SK-N-SH treated with all-trans-retinoic acid at 6 μM for 48 hours (cell line): ENCODE measurements around the gene PDLIM3.

Experiments
- ATAC-seq: fragments of 200-7000 bp; cut with Tn5 transposase; 3 replicates; pipeline ENCODE4 v1.9.1; 2020; ENCODE audit warnings: mild to moderate bottlenecking, moderate library complexity
- BACH2 ChIP-seq: fragments of 250-450 bp; sonication (Bioruptor Pico); IDR thresholded peaks from 2 replicates; pipeline ENCODE4 v1.9.0; 2021; ENCODE audit warnings: mild to moderate bottlenecking, borderline replicate concordance
- CSDC2 ChIP-seq: fragments of 250-450 bp; sonication (Bioruptor Pico); IDR thresholded peaks from 2 replicates; pipeline ENCODE4 v1.5.0; 2020; ENCODE audit warnings: mild to moderate bottlenecking, moderate library complexity
- ESRRG ChIP-seq: fragments of 250-450 bp; sonication (Bioruptor Pico); IDR thresholded peaks from 2 replicates; pipeline ENCODE4 v1.6.1; 2021; ENCODE audit warnings: mild to moderate bottlenecking
- GLIS3 ChIP-seq: fragments of 250-450 bp; sonication (Bioruptor Pico); IDR thresholded peaks from 2 replicates; pipeline ENCODE4 v1.5.0; 2020; ENCODE audit warnings: mild to moderate bottlenecking, moderate library complexity
- ISL1 ChIP-seq: fragments of 250-450 bp; sonication (Bioruptor Pico); IDR thresholded peaks from 2 replicates; pipeline ENCODE4 v2.1.2; 2022; ENCODE audit warnings: mild to moderate bottlenecking, moderate library complexity
- OSR1 ChIP-seq: fragments of 250-450 bp; sonication (Bioruptor Pico); IDR thresholded peaks from 2 replicates; pipeline ENCODE4 v1.8.0; 2022; ENCODE audit warnings: moderate library complexity, mild to moderate bottlenecking, inconsistent platforms
- PPARA ChIP-seq: fragments of 250-450 bp; sonication (Bioruptor Pico); IDR thresholded peaks from 2 replicates; pipeline ENCODE4 v1.5.0; 2020; ENCODE audit warnings: mild to moderate bottlenecking, borderline replicate concordance
- RARB ChIP-seq: fragments of 250-450 bp; sonication (Bioruptor Pico); IDR thresholded peaks from 2 replicates; pipeline ENCODE4 v1.8.0; 2021; ENCODE audit warnings: mild to moderate bottlenecking, moderate library complexity
- SNAI2 ChIP-seq: fragments of 250-450 bp; sonication (Bioruptor Pico); IDR thresholded peaks from 2 replicates; pipeline ENCODE4 v1.5.0; 2020; ENCODE audit warnings: mild to moderate bottlenecking, moderate library complexity
- TCF4 ChIP-seq: fragments of 250-450 bp; sonication (Bioruptor Pico); IDR thresholded peaks from 2 replicates; pipeline ENCODE4 v1.8.0; 2021; ENCODE audit warnings: mild to moderate bottlenecking, moderate library complexity, borderline replicate concordance
- TOX ChIP-seq: fragments of 250-450 bp; sonication (Bioruptor Pico); IDR thresholded peaks from 2 replicates; pipeline ENCODE4 v1.8.0; 2021; ENCODE audit warnings: mild to moderate bottlenecking, moderate library complexity, borderline replicate concordance
- ZC3H10 ChIP-seq: fragments of 250-450 bp; sonication (Bioruptor Pico); IDR thresholded peaks from 2 replicates; pipeline ENCODE4 v1.5.1; 2021; ENCODE audit warnings: mild to moderate bottlenecking, moderate library complexity
- ZFP3 ChIP-seq: fragments of 250-450 bp; sonication (Bioruptor Pico); IDR thresholded peaks from 2 replicates; pipeline ENCODE4 v1.5.0; 2020; ENCODE audit warnings: mild to moderate bottlenecking, moderate library complexity
- ZFP30 ChIP-seq: fragments of 450-650 bp; formaldehyde crosslinking; IDR thresholded peaks from 2 replicates; pipeline ENCODE4 v1.5.0; 2022; ENCODE audit warnings: mild to moderate bottlenecking, moderate library complexity
- ZNF565 ChIP-seq: fragments of 450-650 bp; formaldehyde crosslinking; conservative IDR thresholded peaks from 2 replicates; pipeline ENCODE4 v1.5.0; 2020; ENCODE audit warnings: low read depth, mild to moderate bottlenecking, moderate library complexity
- ZNF70 ChIP-seq: fragments of 450-650 bp; formaldehyde crosslinking; IDR thresholded peaks from 2 replicates; pipeline ENCODE4 v1.5.0; 2020; ENCODE audit warnings: mild to moderate bottlenecking, moderate library complexity
- ZNF8 ChIP-seq: fragments of 450-650 bp; formaldehyde crosslinking; IDR thresholded peaks from 2 replicates; pipeline ENCODE4 v1.5.0; 2020; ENCODE audit warnings: mild to moderate bottlenecking, moderate library complexity
- TF ChIP-seq, protein P1 (sequence below): fragments of 250-450 bp; sonication (Bioruptor Pico); IDR thresholded peaks from 2 replicates; pipeline ENCODE4 v1.5.1; 2021; ENCODE audit warnings: mild to moderate bottlenecking, moderate library complexity
- TF ChIP-seq, protein P2 (sequence below): fragments of 250-450 bp; sonication (Bioruptor Pico); IDR thresholded peaks from 2 replicates; pipeline ENCODE4 v1.8.0; 2020; ENCODE audit warnings: mild to moderate bottlenecking, moderate library complexity, borderline replicate concordance
- TF ChIP-seq, protein P3 (sequence below): fragments of 250-450 bp; sonication (Bioruptor Pico); IDR thresholded peaks from 2 replicates; pipeline ENCODE4 v1.5.0; 2020; ENCODE audit warnings: mild to moderate bottlenecking, moderate library complexity
- TF ChIP-seq, protein P4 (sequence below): fragments of 250-450 bp; sonication (Bioruptor Pico); IDR thresholded peaks from 2 replicates; pipeline ENCODE4 v1.5.1; 2020; ENCODE audit warnings: low read depth, mild to moderate bottlenecking, moderate library complexity
- TF ChIP-seq, protein P5 (sequence below): fragments of 250-450 bp; sonication (Bioruptor Pico); IDR thresholded peaks from 2 replicates; pipeline ENCODE4 v1.8.0; 2021; ENCODE audit warnings: low read depth, mild to moderate bottlenecking, moderate library complexity, borderline replicate concordance

PDLIM3 gene

DNA sequence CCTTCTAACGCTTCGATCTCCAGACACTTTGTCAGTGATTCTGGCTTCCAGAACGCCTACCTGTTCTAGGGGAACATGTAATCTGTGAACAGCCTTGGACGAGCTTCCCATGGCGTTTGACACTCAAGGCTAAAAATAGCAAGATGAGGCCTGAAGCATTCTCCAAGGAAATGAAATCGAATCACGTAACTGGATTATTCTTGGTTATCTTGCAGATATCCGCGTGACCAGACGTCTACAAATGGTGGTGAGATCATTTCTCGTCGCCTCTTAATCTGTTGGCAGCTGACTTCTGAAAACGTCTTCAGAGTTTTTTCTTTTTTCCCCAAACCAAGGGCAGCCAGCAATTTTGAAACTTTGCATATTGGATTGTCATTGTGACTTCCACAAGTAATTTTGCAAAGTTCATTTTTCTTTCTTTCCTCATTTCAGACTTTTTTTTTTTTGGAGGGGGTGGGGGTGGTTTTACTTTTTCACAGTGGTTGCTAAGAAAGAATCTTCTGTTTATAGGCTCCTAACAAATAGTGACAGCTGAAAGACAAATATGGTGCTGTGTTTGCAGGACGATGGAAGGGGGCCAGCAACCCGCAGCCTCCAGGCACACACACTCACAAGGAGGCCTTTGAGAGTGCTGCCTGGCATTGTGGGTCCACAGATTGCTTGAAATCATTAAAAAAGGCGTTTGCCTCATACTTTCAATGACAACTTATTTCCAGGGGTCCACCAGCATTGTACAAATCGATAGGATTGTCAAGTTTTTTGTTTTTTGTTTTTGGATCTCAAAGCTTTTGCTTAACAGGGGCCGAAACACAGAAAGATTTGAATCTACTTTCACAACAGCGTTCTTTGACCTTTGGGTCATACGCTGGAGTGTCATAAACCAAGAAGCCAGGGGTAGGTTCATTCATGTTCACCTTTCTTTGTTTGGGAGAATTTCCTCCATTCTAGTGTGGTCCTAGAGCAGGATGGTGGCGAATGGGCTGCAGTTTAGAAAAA, 32.4 kb upstream of the PDLIM3 start:
- TF ChIP-seq ESRRG (CRISPR knock-in tag) (no peak), ZC3H10 (CRISPR knock-in tag) (no peak), RARB (CRISPR knock-in tag) (no peak), PPARA (CRISPR knock-in tag) (no peak), ZFP30 (CRISPR knock-in tag) (no peak), TOX (CRISPR knock-in tag) (no peak), TCF4 (no peak), BACH2 (CRISPR knock-in tag) (no peak)
- TF ChIP-seq, protein P1, sequence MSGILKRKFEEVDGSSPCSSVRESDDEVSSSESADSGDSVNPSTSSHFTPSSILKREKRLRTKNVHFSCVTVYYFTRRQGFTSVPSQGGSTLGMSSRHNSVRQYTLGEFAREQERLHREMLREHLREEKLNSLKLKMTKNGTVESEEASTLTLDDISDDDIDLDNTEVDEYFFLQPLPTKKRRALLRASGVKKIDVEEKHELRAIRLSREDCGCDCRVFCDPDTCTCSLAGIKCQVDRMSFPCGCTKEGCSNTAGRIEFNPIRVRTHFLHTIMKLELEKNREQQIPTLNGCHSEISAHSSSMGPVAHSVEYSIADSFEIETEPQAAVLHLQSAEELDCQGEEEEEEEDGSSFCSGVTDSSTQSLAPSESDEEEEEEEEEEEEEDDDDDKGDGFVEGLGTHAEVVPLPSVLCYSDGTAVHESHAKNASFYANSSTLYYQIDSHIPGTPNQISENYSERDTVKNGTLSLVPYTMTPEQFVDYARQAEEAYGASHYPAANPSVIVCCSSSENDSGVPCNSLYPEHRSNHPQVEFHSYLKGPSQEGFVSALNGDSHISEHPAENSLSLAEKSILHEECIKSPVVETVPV, result no peak
- TF ChIP-seq, protein P2, sequence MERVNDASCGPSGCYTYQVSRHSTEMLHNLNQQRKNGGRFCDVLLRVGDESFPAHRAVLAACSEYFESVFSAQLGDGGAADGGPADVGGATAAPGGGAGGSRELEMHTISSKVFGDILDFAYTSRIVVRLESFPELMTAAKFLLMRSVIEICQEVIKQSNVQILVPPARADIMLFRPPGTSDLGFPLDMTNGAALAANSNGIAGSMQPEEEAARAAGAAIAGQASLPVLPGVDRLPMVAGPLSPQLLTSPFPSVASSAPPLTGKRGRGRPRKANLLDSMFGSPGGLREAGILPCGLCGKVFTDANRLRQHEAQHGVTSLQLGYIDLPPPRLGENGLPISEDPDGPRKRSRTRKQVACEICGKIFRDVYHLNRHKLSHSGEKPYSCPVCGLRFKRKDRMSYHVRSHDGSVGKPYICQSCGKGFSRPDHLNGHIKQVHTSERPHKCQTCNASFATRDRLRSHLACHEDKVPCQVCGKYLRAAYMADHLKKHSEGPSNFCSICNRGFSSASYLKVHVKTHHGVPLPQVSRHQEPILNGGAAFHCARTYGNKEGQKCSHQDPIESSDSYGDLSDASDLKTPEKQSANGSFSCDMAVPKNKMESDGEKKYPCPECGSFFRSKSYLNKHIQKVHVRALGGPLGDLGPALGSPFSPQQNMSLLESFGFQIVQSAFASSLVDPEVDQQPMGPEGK (CRISPR knock-in tag), result no peak
- no peak for ATAC-seq

DNA sequence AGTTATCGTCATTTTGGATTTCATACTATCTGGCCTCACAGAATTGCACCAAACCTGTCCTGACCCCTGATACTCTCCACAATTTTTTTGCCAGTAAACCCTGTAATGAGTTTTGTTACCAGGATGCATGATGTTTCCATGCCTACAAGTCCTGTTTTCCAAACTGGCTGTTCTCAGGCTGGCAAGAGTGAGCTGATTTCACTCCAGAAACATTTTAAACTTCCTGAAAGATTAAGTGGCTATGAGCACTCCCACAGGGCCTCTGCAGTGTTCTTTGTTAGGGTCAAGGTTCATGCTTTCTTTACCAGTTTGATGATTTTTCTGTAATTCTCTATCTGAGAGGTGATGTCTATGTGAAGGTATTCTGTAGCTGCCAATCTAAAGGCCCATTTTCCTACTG, 31.7 kb upstream of the PDLIM3 start:
- peak; percentile 51 for ATAC-seq

More for the DNA sequence above, 31.7 kb upstream of the PDLIM3 start:
- TF ChIP-seq TCF4 (no peak), ZC3H10 (CRISPR knock-in tag) (no peak), ZFP3 (CRISPR knock-in tag) (no peak), ZNF8 (CRISPR knock-in tag) (no peak), ISL1 (CRISPR knock-in tag) (no peak), ESRRG (CRISPR knock-in tag) (no peak), OSR1 (CRISPR knock-in tag) (no peak), ZNF565 (CRISPR knock-in tag) (no peak), PPARA (CRISPR knock-in tag) (no peak), TOX (CRISPR knock-in tag) (no peak), ZNF70 (CRISPR knock-in tag) (no peak), ZFP30 (CRISPR knock-in tag) (no peak), GLIS3 (CRISPR knock-in tag) (no peak), SNAI2 (CRISPR knock-in tag) (no peak), CSDC2 (no peak)
- TF ChIP-seq, protein P3, sequence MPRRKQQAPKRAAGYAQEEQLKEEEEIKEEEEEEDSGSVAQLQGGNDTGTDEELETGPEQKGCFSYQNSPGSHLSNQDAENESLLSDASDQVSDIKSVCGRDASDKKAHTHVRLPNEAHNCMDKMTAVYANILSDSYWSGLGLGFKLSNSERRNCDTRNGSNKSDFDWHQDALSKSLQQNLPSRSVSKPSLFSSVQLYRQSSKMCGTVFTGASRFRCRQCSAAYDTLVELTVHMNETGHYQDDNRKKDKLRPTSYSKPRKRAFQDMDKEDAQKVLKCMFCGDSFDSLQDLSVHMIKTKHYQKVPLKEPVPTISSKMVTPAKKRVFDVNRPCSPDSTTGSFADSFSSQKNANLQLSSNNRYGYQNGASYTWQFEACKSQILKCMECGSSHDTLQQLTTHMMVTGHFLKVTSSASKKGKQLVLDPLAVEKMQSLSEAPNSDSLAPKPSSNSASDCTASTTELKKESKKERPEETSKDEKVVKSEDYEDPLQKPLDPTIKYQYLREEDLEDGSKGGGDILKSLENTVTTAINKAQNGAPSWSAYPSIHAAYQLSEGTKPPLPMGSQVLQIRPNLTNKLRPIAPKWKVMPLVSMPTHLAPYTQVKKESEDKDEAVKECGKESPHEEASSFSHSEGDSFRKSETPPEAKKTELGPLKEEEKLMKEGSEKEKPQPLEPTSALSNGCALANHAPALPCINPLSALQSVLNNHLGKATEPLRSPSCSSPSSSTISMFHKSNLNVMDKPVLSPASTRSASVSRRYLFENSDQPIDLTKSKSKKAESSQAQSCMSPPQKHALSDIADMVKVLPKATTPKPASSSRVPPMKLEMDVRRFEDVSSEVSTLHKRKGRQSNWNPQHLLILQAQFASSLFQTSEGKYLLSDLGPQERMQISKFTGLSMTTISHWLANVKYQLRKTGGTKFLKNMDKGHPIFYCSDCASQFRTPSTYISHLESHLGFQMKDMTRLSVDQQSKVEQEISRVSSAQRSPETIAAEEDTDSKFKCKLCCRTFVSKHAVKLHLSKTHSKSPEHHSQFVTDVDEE (CRISPR knock-in tag), result no peak
- TF ChIP-seq, protein P4, sequence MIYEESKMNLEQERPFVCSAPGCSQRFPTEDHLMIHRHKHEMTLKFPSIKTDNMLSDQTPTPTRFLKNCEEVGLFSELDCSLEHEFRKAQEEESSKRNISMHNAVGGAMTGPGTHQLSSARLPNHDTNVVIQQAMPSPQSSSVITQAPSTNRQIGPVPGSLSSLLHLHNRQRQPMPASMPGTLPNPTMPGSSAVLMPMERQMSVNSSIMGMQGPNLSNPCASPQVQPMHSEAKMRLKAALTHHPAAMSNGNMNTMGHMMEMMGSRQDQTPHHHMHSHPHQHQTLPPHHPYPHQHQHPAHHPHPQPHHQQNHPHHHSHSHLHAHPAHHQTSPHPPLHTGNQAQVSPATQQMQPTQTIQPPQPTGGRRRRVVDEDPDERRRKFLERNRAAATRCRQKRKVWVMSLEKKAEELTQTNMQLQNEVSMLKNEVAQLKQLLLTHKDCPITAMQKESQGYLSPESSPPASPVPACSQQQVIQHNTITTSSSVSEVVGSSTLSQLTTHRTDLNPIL (CRISPR knock-in tag), result no peak
- TF ChIP-seq, protein P5, sequence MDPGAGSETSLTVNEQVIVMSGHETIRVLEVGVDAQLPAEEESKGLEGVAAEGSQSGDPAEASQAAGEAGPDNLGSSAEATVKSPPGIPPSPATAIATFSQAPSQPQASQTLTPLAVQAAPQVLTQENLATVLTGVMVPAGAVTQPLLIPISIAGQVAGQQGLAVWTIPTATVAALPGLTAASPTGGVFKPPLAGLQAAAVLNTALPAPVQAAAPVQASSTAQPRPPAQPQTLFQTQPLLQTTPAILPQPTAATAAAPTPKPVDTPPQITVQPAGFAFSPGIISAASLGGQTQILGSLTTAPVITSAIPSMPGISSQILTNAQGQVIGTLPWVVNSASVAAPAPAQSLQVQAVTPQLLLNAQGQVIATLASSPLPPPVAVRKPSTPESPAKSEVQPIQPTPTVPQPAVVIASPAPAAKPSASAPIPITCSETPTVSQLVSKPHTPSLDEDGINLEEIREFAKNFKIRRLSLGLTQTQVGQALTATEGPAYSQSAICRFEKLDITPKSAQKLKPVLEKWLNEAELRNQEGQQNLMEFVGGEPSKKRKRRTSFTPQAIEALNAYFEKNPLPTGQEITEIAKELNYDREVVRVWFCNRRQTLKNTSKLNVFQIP (CRISPR knock-in tag), result no peak
- TF ChIP-seq, protein P2 (CRISPR knock-in tag), result no peak
- TF ChIP-seq, protein P1, result no peak
